DMS 273 (cell line): ENCODE data around the gene FAM120B.
A peak's percentile ranks its signal among the peaks of the same experiment; 100 is the strongest.
"Not testable (repeated sequence)": the region's sequence is repeated elsewhere in the genome, so short reads cannot be mapped to it uniquely, and the experiment has no call there.

Source experiments
- DNase-seq: peaks from one replicate; lab custom pipeline; 2025; ENCODE audit not compliant: unreplicated experiment; lab: John Stamatoyannopoulos, UW

Gene FAM120B, protein sequence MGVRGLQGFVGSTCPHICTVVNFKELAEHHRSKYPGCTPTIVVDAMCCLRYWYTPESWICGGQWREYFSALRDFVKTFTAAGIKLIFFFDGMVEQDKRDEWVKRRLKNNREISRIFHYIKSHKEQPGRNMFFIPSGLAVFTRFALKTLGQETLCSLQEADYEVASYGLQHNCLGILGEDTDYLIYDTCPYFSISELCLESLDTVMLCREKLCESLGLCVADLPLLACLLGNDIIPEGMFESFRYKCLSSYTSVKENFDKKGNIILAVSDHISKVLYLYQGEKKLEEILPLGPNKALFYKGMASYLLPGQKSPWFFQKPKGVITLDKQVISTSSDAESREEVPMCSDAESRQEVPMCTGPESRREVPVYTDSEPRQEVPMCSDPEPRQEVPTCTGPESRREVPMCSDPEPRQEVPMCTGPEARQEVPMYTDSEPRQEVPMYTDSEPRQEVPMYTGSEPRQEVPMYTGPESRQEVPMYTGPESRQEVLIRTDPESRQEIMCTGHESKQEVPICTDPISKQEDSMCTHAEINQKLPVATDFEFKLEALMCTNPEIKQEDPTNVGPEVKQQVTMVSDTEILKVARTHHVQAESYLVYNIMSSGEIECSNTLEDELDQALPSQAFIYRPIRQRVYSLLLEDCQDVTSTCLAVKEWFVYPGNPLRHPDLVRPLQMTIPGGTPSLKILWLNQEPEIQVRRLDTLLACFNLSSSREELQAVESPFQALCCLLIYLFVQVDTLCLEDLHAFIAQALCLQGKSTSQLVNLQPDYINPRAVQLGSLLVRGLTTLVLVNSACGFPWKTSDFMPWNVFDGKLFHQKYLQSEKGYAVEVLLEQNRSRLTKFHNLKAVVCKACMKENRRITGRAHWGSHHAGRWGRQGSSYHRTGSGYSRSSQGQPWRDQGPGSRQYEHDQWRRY

DNA sequence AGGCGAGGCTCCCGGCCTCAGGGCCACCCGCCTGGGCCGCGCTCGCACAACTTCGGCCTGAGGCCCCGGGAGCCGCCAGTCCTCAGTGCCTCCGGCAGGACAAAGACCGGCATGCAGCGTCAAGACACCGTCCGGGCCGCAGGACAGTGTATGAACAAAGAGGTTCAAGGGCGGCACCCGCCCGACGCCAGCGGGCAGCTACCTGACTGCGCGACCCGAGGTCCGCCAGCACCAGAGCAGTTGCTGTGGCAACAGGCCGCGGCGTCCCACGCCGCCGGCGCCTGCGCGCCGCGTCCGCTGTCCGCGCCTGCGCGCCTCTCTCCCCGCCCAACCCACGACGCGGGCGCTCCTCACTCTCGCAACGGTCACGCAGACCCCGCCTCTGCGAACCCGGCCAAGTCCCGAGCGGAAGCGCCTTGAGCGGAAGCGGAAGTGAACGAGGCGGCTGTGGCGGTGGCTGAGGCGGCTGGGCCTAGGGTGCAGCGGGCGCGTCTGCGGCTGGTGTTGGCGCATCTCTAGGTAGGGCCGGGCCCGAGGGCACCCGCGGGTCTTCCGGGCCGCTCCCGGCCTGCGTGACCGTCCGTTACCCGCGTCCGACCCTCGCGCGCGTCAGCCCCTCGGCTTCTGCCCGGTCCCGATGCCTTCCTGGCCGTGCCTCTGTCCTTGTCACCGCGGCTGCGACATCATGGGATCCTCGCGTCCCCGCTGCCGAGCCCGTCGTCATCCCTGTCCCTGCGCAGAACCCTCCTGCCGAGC lies at the start of gene FAM120B:
TSS of gene FAM120B (plus strand) at position 435 of the 756 bp plus-strand sequence. CDS start 10,633 bp downstream, outside the sequence.
- peak; percentile 98 for DNase-seq

DNA sequence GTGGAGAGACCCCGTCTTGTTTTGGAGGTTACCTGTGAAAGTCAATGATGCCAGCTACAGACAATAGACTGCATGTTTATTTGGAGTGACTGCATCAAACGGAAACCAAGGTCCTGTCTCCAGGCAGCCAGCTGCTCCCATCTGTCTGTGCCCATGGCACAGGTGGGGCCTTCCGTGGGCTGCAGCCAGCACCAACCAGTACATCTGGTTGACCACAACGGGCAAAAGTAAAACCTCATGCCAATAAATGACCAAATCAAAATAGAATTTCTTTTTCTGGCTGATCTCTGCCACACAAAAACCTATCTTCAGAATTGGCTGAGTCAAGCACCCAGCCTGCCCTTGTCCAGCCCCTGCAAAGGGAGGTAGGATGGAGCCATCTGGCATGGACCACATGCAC lies 49.2 kb upstream of the FAM120B start:
- peak; percentile 44 for DNase-seq

DNA sequence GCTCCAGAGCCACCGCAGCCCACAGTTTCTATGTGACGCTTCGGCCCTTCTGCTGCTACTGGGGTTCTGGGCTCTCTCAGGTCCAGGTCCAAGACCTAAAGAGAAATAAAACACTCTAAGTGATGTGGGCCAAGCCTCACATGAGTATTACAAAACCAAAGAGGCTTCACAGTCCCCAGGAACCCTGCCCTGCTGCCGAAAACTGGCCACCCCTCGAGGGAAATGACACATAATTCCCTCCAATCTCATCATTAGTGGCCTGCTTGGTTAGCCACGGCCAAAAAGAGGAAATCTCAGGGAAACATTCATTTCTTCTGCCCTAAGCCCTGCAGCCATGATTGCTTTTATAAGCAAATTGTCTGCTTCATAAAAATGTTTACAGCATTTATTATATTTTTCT lies 48.2 kb upstream of the FAM120B start:
- no peak for DNase-seq

DNA sequence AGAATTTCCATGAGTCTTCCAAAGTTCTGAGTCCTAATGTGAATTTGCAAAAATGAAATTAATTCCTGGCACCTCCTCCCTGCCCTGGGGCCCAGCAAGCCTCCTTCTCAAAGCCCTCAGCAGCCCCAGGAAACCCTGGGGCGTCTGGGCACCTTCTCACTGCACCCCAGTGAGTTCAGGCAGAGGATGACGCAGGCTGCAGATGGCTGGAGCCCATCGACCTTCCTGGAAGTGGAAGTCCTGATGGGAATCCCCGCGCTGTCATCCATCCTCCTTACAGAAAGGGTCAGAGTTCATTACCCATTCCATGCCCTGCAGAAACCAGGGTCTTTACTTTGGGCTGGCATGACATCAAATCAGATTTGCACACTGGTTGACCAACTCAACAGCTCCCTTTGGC lies 47.3 kb upstream of the FAM120B start:
- DNase-seq: no peak

DNA sequence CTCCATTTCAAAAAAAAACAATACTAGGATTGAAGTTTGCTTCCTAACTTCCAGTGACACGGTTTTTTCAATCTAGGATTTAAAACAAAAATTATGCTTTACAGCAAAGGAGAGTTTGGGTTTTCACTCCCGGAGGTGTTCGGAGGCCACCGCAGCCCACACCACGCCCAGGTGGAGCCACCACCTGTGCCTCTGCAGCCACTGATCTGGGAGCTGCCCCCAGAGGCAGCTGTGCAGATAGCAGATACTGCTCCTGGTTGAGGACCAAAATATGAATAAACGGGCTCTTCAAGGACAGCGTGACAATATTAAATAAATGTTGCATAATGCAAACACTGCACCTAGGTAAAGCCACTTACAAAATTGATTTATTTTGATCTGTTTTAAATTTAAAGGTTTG lies 45.9 kb upstream of the FAM120B start:
- peak; percentile 20 for DNase-seq

DNA sequence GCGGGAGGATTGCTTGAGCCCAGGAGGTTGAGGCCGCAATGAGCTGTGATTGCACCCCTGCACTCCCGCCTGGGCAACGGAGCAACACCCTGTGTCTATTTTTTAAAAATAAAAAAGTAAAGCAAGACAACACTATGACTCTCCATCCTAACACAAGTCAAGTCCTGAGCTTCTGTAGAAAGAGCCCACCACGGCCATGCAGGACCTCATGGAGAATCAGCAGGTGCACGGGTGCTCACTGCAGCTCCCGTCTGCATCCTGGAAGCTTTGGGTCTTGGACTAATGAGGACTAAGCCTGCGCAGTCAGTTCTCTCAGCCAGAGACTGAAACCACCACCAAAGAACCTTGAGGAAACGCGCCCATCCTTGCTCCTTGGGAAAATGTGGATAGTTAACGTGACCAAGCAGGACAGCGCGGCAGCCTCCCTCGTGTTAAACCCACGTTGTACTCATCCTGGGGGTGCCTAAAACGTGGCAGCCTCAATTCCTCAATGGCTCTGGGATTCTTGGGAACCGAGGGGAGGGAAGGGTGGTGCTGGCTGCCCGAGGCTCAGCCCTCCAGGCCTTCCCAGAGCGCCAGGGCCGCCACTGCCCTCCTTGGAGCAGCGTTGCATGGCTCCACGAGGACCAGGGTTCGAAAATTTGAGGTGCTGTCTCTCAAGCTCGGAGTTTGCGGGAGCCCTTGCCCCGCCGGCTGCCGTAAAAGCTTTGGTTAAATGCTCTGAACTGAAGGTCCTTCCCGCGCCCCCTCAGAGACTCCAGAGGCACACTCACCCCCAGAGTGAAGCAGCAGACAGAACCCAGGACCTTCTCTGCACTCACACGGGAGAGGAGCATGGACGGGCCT lies 44.7 kb upstream of the FAM120B start:
- DNase-seq: no peak

DNA sequence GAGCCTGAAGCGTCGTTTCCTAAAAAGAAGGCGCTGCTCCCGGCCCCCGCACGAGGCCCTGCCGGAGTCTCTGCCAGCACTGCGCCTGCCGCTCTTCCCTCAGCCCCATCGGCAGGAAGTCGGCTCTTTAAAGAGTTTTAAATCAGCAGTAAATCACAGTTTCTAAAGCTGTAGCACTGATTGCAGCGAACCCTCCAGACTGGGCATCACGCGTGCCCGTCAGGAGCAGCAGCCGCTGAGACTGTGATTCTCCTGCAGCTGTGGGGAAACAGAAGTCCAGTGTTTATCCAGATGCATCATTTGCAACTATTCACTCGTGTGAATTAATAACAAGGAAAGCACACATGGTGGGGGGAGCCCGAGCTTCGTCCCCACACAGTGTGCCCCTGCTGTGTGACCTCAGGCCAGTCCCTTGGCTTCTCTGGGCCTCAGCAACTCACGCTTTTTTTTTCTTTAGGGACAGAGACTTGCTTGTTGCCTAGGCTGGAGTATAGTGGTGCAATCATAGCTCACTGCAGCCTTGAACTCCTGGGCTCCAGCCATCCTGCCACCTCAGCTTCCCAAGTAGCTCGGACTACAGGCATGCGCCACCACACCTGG lies 44.0 kb upstream of the FAM120B start:
- DNase-seq: no peak

DNA sequence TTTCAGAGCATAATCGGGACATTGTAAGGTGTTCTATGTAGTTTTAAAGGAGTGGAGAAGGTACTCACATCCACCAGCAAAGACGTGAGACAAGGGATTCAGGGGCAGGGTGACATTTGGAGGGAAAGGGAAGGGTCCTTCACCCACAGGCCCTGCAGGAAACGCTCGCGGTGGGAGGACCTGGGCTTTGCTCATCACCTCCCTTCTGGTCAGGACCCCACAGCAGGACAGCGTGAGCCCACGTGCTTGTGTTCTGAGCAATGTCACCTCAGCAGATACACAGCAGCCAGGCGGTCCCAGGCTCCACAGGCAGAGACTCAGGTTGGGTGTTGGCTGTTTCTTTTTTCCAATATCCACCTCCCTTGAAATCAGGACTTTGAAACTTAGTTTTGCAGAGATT lies 43.1 kb upstream of the FAM120B start:
- DNase-seq: no peak

DNA sequence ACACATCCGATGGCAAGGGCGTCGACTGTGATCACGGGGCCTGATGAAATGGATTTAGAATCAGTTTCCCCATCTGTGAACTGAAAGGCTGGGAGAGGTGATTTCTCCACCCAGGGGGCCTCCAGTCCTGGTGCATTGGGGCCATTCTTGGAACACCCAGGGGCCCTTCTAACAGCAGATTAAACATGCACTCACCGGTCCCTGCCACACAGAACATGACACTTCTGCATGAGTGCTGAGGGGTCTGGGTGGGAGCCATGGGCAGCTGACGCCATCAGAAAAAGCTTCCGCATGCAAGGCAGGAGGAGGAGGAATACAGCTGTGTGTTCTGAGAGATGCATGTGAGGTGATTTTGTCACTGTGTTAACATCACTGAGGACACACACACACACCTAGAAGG lies 42.5 kb upstream of the FAM120B start:
- no peak for DNase-seq

DNA sequence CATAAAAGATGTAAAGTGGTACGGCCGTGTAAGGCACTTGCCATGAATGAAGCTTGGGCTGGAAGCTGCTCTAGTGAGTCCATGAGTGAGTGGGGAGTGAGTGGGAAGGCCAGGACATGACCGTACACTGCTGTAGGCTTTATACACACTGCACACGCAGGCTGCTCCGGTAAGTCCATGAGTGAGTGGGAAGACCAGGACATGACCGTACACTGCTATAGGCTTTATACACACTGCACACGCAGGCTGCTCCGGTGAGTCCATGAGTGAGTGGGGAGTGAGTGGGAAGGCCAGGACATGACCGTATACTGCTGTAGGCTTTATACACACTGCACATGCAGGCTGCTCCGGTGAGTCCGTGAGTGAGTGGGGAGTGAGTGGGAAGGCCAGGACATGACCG lies 41.9 kb upstream of the FAM120B start:
- DNase-seq: not testable (repeated sequence)

DNA sequence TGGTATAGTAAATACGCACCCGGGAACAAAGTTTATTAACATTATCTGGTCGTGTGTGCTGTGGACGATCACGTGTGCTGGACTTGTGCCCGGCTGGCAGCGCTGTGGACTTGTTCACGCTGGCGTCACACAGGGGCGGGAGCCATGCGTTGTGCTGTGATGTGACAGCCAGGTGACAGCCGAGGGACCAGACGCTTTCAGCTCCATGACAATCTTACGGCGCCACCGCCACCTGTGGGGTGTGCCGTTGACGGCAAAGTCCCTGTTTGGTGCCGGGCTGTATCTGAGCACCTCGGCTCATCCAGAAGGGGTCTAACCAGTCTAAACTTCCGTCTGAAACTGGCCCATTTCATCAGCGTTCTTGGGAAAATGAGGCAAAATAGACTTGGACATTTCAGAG lies 40.9 kb upstream of the FAM120B start:
- no peak for DNase-seq

DNA sequence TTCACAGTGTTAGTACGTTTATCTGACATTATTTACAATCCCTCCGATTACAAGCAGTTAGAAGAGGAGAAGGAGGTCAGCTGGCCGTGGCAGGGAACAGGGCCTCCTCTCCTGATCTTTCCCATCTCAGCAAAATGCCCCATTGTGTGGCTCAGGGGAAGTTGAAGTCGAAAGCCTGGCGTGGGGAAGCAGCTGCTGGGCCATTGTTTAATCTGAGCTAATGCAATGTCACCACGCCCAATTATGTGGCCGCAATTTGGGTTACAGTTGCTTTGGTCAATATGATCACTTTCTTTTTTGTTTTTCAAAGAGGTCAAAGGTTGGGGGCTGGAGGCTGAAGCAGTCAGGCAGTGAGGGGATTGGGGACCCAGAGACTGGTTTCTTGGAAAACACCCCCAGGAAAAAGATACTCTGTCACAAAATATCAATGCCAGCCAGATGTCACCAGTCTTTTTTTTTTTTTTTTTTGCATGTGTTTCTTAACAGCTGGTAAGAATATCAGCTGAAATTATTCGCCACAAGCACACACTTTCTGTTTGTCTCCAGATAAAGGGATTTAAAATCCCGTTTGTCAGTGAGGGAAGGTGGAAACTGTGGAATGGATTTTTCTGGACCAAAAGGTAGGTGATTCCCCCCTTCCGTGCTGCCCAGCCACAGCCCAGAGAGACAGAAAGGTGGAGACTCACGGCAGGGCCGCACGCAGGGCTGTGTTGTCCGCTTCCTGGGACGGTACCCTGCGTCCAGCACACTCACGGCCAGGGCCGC lies 40.3 kb upstream of the FAM120B start:
- peak; percentile 22 for DNase-seq

DNA sequence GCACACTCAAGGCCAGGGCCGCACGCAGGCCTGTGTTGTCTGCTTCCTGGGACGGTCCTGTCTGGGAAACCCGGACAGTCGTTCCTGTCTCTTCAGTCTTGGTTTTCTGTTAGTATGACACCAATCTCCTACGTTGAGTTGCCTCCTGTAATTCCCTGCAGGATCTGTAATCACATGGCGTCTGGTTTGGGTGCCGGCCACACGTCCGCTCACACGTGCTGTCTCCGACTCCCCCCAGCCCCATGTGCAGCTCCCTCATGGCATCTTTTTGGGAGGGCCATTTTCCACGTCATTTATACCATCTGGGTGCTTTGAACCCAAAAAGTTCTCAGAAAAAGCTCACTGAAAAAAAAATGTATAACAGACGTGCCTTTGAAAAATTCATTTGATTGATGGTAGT lies 38.9 kb upstream of the FAM120B start:
- no peak for DNase-seq

DNA sequence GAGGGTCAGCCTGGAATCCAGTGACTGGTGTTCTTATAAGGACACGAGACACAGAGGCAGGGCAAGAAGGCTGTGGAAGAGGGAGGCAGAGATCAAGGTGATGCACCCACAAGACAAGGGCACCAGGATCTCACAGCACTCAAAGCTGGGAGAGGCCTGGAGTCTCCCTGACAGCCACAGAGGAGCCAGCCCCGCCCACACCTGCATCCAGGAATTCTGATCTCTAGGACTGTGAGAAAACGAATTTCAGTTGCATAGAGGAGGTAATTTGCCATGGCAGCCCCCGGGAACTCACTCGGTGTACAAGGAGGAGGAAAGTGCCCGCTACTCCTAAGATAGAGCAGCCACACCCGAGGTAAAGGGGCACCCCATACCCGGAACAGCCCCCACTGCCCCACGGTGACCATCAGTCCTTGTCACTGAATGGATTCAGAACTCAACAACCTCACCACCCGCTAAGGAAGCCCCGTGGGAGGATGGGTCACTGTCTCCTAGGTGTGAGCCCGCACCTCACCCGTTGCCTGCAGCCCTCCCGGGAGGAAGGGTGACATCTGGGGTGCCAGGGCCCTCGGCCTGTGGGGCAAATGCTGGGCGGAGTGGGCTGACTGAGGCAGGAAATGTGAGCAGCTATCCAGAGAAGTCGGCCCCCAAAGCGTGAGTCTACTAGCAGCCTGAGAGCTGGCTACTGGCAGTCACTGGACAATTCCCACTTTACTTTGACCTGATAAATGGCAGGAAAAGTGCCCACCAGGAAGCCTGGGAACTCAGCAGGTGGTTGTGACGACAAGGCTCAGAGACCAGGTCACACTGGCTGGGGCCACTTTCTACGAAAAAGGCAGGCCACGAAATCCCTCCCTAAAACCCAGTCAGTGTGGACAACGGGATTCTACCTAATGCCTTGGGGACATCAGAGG lies 38.1 kb upstream of the FAM120B start:
- DNase-seq: no peak

DNA sequence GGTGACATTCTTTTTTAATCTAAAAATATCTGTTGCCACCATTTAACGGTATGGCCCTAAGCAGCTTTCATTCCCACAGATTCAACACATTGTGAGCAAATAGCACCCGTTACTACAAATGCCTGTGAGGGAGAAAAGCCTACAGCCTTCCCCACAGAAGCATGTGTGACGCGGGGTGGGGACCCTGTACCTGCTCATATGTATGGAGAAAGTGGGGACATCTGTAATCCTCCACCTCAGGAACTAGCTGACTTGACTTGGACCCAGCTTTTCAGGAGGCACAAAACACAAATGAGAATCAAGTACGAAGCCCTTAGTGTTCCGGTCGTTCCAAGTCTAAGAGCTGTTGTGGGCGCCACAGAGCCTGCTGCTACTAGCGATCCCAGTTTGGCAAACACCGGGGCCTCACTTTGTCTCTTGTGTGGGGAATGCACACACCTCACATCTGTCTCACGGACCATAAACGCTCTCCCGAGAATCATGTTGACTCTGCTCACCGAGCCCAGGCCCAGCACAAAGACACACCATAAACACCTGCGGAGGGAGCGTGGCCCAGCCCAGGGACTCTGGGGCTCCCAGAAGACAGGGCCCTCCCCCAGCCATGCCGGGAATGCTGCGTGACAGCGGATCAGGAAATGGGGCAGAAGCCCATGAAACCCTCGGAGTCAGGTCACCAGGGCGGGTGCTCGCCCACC lies 37.3 kb upstream of the FAM120B start:
- peak; percentile 24 for DNase-seq

DNA sequence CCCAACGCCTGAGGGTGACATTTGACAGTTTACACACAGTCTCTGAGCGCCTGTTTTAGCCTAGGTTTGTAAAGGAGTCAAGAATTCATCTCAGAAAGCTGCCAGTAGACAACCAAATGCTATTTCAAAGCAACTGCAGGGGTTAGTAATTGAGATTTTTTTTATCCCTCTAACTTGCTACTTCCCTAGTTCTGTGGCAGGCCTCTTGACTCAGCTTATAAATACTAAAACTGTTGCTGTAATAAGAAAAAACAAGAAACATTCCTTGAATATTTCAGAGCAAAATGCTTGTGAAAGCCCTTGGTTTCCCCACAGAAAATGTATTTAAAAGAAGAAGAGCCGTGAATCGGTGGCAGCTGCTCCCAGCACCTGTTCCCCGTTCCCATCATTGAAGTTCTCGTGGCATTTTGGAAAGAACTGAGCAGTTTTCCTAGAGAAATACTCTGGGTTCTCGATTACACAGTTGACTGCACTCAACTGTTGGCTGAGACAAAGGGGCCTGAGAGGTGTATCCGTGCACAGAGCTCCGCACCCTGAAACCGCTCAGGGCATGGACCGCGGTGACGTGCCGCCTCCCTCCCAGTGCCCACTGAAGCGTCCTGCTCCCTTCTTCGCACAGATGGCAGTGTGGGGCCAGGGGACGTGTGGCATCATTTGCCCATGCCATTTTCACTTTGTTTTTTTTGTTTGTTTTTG lies 36.6 kb upstream of the FAM120B start:
- peak; percentile 23 for DNase-seq

DNA sequence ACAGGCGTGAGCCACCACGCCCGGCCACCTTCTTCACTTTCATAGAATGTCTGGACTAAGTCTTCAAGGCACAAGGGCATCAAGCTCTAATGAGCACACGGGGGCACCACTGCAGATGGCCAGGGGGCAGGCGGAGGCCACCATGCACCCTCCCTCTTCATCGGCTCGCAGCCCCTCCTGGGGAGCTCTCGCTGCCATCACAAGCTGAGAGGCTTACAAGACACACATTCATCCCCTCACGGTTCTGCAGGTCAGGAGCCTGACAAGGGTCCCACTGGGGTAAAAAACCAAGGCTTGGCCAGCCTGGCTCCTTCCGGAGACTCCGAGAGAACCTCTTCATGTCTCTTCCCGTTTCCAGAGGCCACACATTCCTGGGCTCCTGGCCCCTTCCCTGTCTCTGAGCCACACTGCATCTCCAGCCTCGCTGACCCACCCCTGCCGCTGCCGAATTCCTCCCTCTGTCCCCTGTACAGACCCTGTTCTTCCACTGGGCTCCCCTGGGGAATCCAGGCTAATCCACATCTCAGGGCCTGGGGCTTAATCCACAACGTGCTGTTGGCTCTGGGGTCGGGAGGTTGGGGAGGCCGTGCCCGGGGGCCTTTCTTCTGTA lies 35.5 kb upstream of the FAM120B start:
- no peak for DNase-seq
